HEK293T (cell line): ENCODE results near the gene GPR153.

Source experiments
- BHLHE40 ChIP-seq: fragments of 450-650 bp; IDR thresholded peaks from 2 replicates; pipeline ENCODE4 v1.6.1; 2016; ENCODE audit warnings: mild to moderate bottlenecking, moderate library complexity, borderline replicate concordance
- ELF4 ChIP-seq: fragments of 450-650 bp; IDR thresholded peaks from 2 replicates; pipeline ENCODE4 v1.6.1; 2017; ENCODE audit warnings: antibody characterized with exemption
- FOXK2 ChIP-seq: fragments of 450-650 bp; IDR thresholded peaks from 2 replicates; pipeline ENCODE4 v1.6.1; 2016; ENCODE audit warnings: mild to moderate bottlenecking
- FOXM1 ChIP-seq: fragments of 450-650 bp; IDR thresholded peaks from 2 replicates; pipeline ENCODE4 v1.6.1; 2017; ENCODE audit warnings: mild to moderate bottlenecking, borderline replicate concordance
- L3MBTL2 ChIP-seq: fragments of 450-650 bp; conservative IDR thresholded peaks from 2 replicates; pipeline ENCODE4 v1.6.1; 2016; ENCODE audit warnings: mild to moderate bottlenecking
- NFRKB ChIP-seq: fragments of 450-650 bp; IDR thresholded peaks from 2 replicates; pipeline ENCODE4 v1.6.1; 2016; ENCODE audit warnings: mild to moderate bottlenecking, moderate library complexity
- SP1 ChIP-seq: fragments of 450-650 bp; IDR thresholded peaks from 2 replicates; pipeline ENCODE4 v1.6.1; 2017
- ZNF384 ChIP-seq: fragments of 450-650 bp; IDR thresholded peaks from 2 replicates; pipeline ENCODE4 v1.6.1; 2016

GRCh38 chr1:6259491-6260362 lies 1.2 kb downstream of the GPR153 start:
- TF ChIP-seq BHLHE40 (no peak), ELF4 (no peak), SP1 (no peak), ZNF384 (no peak), NFRKB (no peak), FOXK2 (no peak), L3MBTL2 (no peak), FOXM1 (no peak)
